HG03439 (cell line): ENCODE results near the gene NTSR1.

Experiments
- ATAC-seq: cut with Tn5 transposase; IDR thresholded peaks from one replicate; pipeline ENCODE4 v1.9.1; 2021; ENCODE audit warnings: mild to moderate bottlenecking, moderate library complexity; ENCODE audit not compliant: unreplicated experiment

Gene NTSR1

DNA sequence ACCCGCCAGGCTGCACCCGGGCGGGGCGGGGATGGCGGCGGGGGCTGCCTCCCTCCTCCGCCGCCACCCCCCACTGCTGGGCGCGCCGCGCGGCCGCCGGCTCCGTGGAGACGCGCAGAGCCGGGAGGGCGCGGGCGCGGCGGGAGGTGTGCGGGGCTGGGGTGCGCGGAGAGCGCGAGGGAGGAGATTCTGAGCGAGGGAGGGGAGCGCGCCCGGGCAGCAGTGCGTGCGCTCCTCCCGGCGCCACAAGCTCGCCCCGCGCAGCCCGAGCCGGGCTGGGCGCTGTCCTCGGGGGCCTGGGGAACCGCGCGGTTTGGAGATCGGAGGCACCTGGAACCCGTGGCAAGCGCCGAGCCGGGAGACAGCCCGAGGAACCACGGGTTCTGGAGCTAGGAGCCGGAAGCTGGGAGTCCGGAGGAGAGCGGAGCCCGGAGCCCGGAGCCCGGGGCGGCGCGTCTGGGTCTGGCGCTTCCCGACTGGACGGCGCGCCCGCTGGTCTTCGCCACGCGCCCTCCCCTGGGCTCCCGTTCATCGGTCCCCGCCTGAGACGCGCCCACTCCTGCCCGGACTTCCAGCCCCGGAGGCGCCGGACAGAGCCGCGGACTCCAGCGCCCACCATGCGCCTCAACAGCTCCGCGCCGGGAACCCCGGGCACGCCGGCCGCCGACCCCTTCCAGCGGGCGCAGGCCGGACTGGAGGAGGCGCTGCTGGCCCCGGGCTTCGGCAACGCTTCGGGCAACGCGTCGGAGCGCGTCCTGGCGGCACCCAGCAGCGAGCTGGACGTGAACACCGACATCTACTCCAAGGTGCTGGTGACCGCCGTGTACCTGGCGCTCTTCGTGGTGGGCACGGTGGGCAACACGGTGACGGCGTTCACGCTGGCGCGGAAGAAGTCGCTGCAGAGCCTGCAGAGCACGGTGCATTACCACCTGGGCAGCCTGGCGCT is at the start of gene NTSR1:
NTSR1 (plus strand) TSS at position 246 of the 946 bp plus-strand sequence; CDS start at position 618, 372 bp downstream.
- ATAC-seq: no peak

DNA sequence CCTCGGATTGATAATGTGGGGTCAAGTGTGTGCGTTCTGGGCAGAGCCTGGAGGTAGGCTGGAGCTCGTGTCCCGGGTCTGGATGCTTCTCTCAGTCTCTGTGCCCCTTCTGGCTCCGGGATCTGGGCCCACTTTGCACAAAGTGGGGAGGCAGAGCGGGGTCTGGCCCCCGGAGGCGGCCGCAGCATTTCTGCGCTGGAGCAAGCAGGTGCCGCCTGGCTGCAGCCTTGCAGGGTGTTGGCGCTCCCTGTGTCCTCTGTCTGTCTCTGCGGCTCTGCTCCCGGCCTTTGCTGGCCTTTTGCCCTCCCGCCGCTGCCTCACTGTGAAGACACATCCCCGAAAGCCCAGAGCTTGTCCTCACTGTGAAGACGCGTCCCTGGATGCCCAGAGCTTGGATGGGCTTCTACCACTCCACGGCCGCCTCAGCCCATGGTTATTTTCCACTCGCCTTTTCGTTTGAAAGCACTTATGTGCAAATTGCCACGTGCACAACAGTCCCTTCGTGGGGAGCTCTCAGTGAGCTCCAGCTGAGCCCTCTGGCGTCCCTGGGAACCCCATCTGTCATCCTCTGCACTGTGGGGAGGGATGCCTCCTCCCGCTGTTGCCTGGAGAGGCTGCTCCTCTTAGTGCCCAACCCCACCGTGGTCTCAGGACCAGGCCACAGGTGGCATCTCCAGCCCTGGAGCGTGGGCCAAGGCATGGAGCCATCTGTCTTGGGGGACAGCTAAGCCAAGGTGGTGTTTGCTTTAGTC is 49.0 kb upstream of the NTSR1 start:
- ATAC-seq: no peak

DNA sequence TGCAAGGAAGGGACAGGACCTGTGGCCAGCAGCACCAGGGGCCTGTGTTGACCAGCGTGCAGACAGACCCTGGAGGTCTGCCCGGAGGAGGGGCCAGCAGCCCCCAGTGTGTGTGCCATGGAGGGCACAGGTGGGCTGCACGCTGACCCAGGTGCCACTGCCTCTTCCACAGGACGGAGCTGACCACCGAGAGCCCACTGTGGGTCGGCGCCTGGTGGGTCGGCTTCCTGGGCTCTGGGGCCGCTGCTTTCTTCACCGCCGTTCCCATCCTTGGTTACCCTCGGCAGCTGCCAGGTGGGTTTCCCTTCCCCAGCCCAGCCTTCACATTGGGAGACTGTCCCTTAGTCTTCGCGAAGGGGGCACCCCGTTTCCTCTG is 48.4 kb upstream of the NTSR1 start:
- no peak for ATAC-seq

DNA sequence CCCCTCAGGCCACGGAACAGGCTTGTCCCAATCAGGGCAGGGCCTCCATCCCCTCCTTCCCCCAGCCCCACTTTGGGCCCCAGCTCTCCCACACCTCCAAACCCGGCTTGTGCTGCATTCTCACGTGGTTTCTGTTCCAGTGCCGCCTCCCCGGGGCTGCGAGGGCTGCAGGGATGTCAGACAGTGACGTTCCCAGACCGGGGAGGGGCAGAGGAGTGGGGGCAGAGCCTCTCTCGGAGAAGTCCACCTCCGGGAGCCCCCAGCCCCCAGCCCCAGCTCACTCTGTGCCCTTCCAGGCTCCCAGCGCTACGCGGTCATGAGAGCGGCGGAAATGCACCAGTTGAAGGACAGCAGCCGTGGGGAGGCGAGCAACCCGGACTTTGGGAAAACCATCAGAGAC is 47.9 kb upstream of the NTSR1 start:
- ATAC-seq: no peak

DNA sequence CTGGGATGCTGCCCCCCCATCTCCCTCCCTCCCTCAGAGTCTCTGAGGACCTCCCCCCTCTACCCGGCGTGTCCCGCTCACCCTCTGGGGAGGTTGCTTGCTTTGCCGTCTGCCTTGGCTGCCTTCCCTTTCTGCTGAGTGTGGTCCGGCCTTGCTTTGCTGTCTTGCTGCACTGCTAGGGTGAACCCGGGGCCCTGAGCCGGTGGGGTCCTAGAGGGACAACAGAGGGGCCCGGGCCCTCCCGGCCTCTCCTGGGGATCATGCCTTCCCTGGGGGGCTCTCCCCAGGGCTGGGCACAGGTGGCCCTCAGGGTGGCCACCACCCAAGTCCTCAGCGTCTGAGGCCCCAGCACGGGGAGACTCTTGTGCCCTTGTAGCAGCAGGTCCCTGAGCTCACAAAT is 47.0 kb upstream of the NTSR1 start:
- no peak for ATAC-seq

DNA sequence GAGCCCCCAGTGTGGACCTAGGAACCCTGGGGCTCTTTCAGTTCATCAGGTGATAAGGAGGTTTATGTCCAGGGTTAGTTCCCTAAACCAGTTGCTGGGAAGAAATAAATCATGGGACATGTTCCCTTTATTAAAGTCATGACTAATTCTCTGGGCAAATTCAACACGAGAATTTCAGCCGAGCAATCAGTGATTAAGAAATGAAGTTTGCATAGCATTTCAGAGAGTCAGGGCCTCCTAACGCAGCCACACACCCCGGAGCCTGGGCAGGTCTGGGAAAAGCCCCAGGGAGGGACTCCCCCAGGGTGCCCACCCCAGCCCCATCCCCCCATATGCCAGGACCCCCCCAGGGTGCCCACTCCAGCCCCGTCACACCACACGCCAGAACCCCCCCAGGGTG is 46.2 kb upstream of the NTSR1 start:
- no peak for ATAC-seq

GRCh38 chr20:62663145-62664018 is 45.3 kb upstream of the NTSR1 start:
- ATAC-seq: no peak

GRCh38 chr20:62664019-62664971 is 44.3 kb upstream of the NTSR1 start:
- ATAC-seq: no peak

DNA sequence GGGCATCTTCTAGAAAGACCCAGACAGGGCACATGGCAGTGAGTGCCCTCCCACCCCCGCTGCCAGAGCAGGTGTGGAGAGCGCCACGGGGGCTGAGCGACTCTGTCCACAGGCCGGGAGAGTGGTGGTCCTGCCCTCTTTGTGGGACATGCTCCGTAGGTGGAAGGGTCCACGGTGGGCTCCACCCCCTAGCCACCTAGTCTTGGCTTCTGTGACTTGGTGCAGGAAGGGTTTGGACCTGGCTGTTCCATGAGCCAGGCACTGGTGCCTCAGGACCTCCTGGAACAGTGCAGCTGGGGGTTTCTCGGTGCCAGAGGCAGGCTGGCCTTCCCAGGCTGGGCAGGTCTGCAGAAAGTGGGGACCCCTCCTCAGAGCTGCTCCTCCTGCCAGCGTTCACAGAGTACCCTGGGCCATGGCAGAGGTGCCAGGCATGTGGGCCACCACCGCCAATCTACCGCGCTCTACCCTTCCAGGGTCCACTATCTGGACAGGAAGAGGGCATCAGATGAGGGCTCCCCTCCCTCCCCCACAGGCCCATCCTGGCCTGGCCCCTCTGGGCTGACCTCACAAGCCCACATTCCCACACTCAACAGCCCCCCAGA is 43.4 kb upstream of the NTSR1 start:
- no peak for ATAC-seq

DNA sequence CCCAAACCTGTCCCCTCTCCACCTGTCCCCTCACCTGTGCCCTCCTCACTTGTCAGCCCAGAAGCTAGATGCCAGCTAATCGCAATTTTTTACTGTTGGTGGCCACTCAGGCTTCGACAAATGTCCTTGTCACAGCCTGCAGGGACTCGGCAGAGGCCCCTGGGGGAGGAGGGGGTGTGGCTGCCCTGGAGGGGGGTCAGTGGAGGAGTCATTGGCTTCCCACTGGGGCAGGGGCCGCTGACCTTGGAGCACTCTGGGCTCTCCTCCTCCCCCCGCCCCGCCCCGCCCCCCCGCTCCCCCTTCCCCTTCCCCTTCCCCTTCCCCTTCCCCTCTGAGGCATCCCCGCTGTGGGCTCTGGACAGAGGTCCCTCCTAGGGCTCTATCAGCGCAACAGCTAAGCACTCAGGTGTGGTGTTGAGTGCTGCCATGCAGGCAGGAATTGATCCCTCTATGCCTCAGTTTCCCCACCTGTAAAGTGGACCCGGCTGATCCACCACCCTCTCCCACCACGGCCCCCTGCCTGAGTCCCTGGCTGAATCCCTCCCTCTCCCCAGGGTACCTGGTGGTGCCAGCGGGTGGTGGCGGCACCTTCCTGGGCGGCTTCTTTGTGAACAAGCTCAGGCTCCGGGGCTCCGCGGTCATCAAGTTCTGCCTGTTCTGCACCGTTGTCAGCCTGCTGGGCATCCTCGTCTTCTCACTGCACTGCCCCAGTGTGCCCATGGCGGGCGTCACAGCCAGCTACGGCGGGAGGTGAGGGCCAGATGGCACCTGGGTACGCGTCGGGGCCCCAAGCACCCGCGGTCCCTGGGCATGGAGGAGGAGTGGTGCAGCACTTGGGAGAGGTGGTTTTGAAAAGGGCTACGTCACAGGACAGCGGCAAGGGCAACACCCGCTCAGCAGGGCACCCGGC is 42.6 kb upstream of the NTSR1 start:
- no peak for ATAC-seq

- ATAC-seq: no peak
Measured at GRCh38 chr20:62666736-62667529, 41.7 kb upstream of the NTSR1 start.

DNA sequence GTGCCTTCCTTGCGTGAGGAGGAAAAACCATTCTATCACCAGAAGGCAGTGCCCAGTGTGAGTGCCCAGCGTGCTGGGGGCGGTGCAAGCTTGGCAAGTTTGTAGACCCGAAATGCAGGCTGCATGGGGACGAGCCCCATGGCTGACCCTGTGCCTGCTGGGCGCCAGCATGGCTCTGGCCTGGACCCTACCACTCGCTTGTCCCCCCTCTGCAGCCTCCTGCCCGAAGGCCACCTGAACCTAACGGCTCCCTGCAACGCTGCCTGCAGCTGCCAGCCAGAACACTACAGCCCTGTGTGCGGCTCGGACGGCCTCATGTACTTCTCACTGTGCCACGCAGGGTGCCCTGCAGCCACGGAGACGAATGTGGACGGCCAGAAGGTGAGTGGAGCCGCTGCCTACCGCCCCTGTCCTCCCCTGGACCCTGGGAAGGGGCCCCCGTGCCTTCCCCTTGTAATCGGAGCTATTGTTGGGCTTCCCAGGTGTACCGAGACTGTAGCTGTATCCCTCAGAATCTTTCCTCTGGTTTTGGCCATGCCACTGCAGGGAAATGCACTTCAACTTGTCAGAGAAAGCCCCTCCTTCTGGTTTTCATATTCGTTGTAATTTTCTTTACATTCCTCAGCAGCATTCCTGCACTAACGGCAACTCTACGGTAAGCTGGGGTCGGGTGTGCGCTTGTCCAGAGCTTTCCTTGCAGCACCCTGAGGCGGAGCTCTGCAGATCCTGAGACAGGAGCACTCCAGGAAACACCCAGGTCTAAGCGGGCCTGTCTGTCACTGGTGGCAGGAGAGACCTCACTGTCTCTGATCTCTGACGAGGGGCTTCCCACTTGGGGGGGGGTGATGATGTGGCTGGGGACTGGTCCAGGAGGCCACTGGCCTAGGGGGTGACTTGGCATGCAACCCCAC is 40.9 kb upstream of the NTSR1 start:
- ATAC-seq: no peak

DNA sequence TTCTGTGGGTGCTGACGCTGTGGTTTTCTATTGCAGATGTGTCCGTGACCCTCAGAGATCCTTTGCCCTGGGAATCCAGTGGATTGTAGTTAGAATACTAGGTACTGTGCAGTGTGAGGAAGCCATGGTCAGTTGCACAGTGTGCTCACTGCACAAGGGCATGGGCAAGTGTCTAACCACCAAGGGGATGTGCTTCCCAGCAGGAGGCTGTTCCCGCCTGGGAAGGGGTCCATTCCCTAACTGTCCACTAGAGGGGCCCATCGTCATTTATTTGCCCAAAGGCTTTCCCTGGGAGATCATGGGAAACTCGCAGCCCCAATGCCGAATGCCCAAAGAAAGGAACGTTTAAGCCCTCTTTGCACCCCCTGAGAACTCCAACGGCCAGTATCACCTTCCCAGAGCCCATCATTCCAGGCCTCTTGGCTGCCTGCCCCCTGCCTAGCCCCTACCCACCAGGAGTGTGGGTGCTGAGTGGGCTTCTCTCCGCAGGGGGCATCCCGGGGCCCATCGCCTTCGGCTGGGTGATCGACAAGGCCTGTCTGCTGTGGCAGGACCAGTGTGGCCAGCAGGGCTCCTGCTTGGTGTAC is 40.1 kb upstream of the NTSR1 start:
- ATAC-seq: no peak

DNA sequence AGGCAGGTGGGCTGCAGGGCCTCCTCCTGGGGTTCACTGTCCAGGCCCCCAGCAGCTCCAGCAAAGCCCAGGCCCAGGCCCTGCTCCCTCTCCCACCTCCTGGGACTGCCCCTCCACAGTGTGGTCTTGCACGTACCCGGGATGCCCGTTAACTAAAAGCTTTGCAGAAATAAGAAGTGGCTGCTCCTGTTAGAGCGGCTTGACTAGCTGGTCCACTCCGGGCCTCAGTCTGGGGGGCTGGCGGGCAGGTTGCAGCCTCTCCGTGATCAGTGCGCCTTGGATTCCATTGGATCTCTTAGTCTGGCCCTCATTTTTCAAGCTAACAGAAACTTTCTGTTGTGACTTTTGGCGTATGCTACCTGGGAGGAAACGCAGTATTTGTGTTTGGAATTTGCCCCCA is 39.4 kb upstream of the NTSR1 start:
- ATAC-seq: no peak

DNA sequence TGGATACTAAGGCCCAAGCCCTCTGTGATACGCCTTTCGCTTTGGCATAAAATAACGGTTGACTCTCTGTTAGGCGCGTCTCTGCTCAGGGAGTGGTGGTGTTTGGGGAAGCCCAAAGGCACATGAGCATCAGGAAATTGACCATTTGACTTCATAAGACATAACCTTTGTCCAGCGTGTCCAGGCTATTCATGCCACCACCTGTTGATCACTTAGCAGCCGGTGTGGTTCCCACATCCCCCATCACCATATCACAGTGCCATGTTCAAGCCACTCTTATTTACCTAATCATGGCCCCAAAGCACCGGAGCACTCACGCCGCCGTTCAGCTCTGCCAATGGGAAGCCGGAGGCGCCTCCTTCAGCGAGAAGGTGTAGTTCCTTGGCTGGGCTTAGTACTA is 38.5 kb upstream of the NTSR1 start:
- no peak for ATAC-seq

DNA sequence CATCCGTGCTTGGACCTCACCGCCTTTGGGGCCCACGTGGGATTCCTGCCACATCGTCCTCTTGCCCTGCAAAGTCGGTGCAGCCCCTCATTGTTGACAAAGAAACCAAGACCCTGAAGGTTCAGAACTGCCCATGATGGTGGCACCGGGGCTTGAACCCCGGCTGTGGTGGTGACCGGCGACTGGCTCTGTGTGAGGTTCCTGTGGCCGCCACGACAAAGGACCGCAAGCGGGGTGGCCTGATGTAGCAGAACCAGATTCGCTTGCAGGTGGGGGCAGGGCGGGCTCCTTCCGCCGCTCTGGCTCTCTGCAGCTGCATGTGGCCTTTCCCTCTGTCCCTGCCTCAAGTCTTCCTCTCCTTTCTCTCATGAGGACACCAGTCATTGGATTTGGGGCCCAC is 37.6 kb upstream of the NTSR1 start:
- ATAC-seq: no peak
